Panc1 (cell line): ENCODE data around the gene DPCD. TPM values are rescaled to one million over a fixed set of nuclear protein-coding genes. Genes with fewer than 3 reads are reported as not detected.

Source experiments
- ATAC-seq: fragments of 200-7000 bp; cut with Tn5 transposase; 2 replicates; pipeline ENCODE4 v1.9.1; 2020; ENCODE audit warnings: mild to moderate bottlenecking, moderate library complexity
- BruUV-seq: library from RNA; stranded (reverse); fragments of 400-500 nt; replicated peaks from 2 replicates; lab custom pipeline; 2021; lab: Mats Ljungman, UMichigan
- CTCF ChIA-PET: fragments of 300-600 bp; sonication (Branson Sonifier 250); formaldehyde crosslinking; loops from one replicate; lab custom pipeline; 2022; ENCODE audit warnings: antibody characterized with exemption; lab: Charles Lee
- POLR2A ChIA-PET: fragments of 300-600 bp; sonication (Branson Sonifier 250); formaldehyde crosslinking; loops from one replicate; lab custom pipeline; 2022; ENCODE audit warnings: antibody characterized with exemption; lab: Charles Lee
- DNase-seq: peaks from one replicate; pipeline ENCODE4 v3.0.0-alpha.2; 2010; ENCODE audit warnings: low read depth, low spot score
- H3K27ac ChIP-seq: 2 replicates; pipeline ENCODE4 v1.5.1; 2011; ENCODE audit warnings: mild to moderate bottlenecking, low read length, inconsistent platforms
- H3K27me3 ChIP-seq: fragments of 200-500 bp; sonication (Bioruptor generic); 2 replicates; pipeline ENCODE4 v1.6.0; 2014; ENCODE audit warnings: low read length, inconsistent platforms; ENCODE audit not compliant: control insufficient read depth, insufficient read depth
- H3K36me3 ChIP-seq: fragments of 200-500 bp; sonication (Bioruptor generic); 2 replicates; pipeline ENCODE4 v1.5.1; 2014; ENCODE audit warnings: inconsistent platforms, mild to moderate bottlenecking, low read length, moderate library complexity; ENCODE audit not compliant: control insufficient read depth, insufficient read depth
- H3K4me1 ChIP-seq: 2 replicates; pipeline ENCODE4 v1.5.1; 2011; ENCODE audit warnings: inconsistent platforms, mild to moderate bottlenecking, low read length, moderate library complexity; ENCODE audit not compliant: control insufficient read depth, insufficient read depth
- H3K4me3 ChIP-seq, 2 experiments: 2 replicates each; pipeline ENCODE4 v1.5.1; 2011 to 2012; ENCODE audit warnings: low read depth in 2 of 2, low read length in 2 of 2, mild to moderate bottlenecking in 2 of 2, inconsistent platforms in 1 of 2, moderate library complexity in 1 of 2
- H3K9me3 ChIP-seq: fragments of 200-500 bp; sonication (Bioruptor generic); 2 replicates; pipeline ENCODE4 v1.5.1; 2014; ENCODE audit warnings: low read depth, mild to moderate bottlenecking, inconsistent platforms, low read length, moderate library complexity; ENCODE audit not compliant: control insufficient read depth, insufficient read depth
- POLR2AphosphoS5 ChIP-seq: IDR thresholded peaks from 2 replicates; pipeline ENCODE4 v1.6.1; 2012; ENCODE audit warnings: mild to moderate bottlenecking, low read depth, low read length, moderate library complexity
- SIN3A ChIP-seq: IDR thresholded peaks from 2 replicates; pipeline ENCODE4 v1.6.1; 2012; ENCODE audit warnings: low read depth, mild to moderate bottlenecking, low read length, moderate library complexity, borderline replicate concordance; ENCODE audit not compliant: insufficient read depth
- TCF7L2 ChIP-seq: IDR thresholded peaks from 2 replicates; pipeline ENCODE4 v1.6.1; 2011; ENCODE audit warnings: mild to moderate bottlenecking, low read depth, low read length, inconsistent platforms
- in situ Hi-C: cut with HindIII; loops from 2 replicates; pipeline ENCODE4 v1.10.0; 2016; ENCODE audit warnings: low sequenced_read_pairs, low pct_unique_long_range_greater_than_20kb
- intact Hi-C: fragments of 100-400 bp; cut with micrococcal nuclease; formaldehyde crosslinking; loops from one replicate; pipeline ENCODE4 v1.10.0; 2022; ENCODE audit not compliant: unreplicated experiment
- total RNA-seq: library from RNA; stranded (reverse); gene quantifications from one replicate; pipeline ENCODE4 v1.2.1, GENCODE V29; 2021; ENCODE audit not compliant: unreplicated experiment
- TF ChIP-seq, protein P1 (sequence below): fragments of 450-650 bp; IDR thresholded peaks from 2 replicates; pipeline ENCODE4 v1.5.1; 2017; ENCODE audit warnings: mild to moderate bottlenecking
- TF ChIP-seq, protein P2 (sequence below), 2 experiments: IDR thresholded peaks; 2 replicates each; pipeline ENCODE4 v1.6.1; 2011 to 2012; ENCODE audit warnings: low read depth in 2 of 2, control low read depth in 1 of 2, low read length in 1 of 2, mild to moderate bottlenecking in 1 of 2, moderate library complexity in 1 of 2; ENCODE audit not compliant: insufficient read depth in 1 of 2

Gene DPCD
- total RNA-seq, 1 experiment from 2014 or later = 27.6 TPM

DNA sequence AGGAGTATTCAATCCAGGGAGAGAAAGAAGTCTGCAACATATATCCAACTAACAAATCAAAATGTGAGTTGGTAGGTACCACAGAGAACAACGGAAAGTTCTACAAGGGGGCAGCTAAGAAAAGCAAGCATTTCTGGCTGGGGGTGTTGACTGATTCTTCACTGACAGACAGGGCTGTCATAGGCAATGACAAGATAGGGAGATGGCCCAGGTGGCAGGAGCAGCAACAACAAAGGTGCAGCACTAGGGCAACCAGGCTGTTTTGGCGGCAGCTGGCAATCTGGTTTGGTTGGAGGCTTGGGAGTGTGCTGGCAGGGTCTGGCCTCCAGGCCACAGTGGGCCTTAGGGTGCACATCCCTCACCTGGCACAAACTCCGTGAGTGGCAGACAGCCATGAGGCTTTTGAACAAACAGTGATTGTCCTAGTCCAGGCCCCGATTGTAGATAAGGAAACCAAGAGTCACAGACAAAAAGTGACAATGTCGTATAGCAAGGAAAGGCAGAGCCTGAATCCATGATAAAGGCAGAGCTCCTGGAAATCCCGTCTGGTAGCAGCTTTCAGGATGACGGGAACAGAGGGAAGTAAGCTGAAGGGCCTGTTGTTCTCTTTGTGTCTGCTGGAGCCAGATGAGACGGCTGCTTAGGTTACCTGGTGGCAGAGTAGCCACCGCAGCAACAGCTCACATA is 28.4 kb downstream of the DPCD start:
- Histone ChIP-seq H3K36me3 (no peaks in the 10 kb centered on the region; the same call in 1 of the 2 replicates), H3K9me3 (no peaks in the 10 kb centered on the region), H3K27ac (no peak overlapping the region), H3K27me3 (no peaks in the 10 kb centered on the region), H3K4me1 (no peaks in the 10 kb centered on the region), H3K4me3 (no peak overlapping the region)
- POLR2A ChIA-PET = interaction anchor here (0.6 kb wide), 1 partner anchor 375 kb away, joined by 3 read pairs; no protein-coding TSS in a partner anchor
- no TSS peak for BruUV-seq
- DNase-seq = no peak
- no peak for ATAC-seq
- CTCF ChIA-PET = interaction anchor here (1.4 kb wide), 1 partner anchor 13 kb away, joined by 6 read pairs; no protein-coding TSS in a partner anchor
- intact Hi-C loops = no loop called here
- no peak for TF ChIP-seq TCF7L2
- no peak for TF ChIP-seq SIN3A
- TF ChIP-seq, protein P1, sequence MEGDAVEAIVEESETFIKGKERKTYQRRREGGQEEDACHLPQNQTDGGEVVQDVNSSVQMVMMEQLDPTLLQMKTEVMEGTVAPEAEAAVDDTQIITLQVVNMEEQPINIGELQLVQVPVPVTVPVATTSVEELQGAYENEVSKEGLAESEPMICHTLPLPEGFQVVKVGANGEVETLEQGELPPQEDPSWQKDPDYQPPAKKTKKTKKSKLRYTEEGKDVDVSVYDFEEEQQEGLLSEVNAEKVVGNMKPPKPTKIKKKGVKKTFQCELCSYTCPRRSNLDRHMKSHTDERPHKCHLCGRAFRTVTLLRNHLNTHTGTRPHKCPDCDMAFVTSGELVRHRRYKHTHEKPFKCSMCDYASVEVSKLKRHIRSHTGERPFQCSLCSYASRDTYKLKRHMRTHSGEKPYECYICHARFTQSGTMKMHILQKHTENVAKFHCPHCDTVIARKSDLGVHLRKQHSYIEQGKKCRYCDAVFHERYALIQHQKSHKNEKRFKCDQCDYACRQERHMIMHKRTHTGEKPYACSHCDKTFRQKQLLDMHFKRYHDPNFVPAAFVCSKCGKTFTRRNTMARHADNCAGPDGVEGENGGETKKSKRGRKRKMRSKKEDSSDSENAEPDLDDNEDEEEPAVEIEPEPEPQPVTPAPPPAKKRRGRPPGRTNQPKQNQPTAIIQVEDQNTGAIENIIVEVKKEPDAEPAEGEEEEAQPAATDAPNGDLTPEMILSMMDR = no peak
- TF ChIP-seq, protein P2, sequence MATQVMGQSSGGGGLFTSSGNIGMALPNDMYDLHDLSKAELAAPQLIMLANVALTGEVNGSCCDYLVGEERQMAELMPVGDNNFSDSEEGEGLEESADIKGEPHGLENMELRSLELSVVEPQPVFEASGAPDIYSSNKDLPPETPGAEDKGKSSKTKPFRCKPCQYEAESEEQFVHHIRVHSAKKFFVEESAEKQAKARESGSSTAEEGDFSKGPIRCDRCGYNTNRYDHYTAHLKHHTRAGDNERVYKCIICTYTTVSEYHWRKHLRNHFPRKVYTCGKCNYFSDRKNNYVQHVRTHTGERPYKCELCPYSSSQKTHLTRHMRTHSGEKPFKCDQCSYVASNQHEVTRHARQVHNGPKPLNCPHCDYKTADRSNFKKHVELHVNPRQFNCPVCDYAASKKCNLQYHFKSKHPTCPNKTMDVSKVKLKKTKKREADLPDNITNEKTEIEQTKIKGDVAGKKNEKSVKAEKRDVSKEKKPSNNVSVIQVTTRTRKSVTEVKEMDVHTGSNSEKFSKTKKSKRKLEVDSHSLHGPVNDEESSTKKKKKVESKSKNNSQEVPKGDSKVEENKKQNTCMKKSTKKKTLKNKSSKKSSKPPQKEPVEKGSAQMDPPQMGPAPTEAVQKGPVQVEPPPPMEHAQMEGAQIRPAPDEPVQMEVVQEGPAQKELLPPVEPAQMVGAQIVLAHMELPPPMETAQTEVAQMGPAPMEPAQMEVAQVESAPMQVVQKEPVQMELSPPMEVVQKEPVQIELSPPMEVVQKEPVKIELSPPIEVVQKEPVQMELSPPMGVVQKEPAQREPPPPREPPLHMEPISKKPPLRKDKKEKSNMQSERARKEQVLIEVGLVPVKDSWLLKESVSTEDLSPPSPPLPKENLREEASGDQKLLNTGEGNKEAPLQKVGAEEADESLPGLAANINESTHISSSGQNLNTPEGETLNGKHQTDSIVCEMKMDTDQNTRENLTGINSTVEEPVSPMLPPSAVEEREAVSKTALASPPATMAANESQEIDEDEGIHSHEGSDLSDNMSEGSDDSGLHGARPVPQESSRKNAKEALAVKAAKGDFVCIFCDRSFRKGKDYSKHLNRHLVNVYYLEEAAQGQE (IDR thresholded peaks at IDR 0.05; ENCODE audit: insufficient read depth in 1 of 2, low read depth in 2 of 2, low read length in 1 of 2) = no peak
- no peak for TF ChIP-seq POLR2AphosphoS5
- in situ Hi-C loops = no loop called here

GRCh38 chr10:101617102-101617823 is 29.1 kb downstream of the DPCD start:
- H3K27me3 ChIP-seq = no peaks in the 10 kb centered on the region
- no peaks in the 10 kb centered on the region for H3K9me3 ChIP-seq
- no peak for TF ChIP-seq TCF7L2
- ChIA-PET POLR2A (interaction anchor here (0.6 kb wide), 1 partner anchor 376 kb away, joined by 3 read pairs; no protein-coding TSS in a partner anchor), CTCF (interaction anchor here (0.5 to 1.4 kb wide), 2 partner anchors 14 kb away, joined by 4 to 6 read pairs; no protein-coding TSS in a partner anchor)
- no peaks in the 10 kb centered on the region; the same call in 1 of the 2 replicates for H3K36me3 ChIP-seq
- DNase-seq = no peak
- no TSS peak for BruUV-seq
- intact Hi-C loops (no loop called here), in situ Hi-C loops (no loop called here)
- ATAC-seq = peak; percentile 47
- no peak overlapping the region for H3K27ac ChIP-seq
- H3K4me3 ChIP-seq = no peak overlapping the region
- H3K4me1 ChIP-seq = no peaks in the 10 kb centered on the region
